Mucosa of descending colon (tissue), 3 donors: ENCODE results near the gene PDE4D. TPM values are rescaled to one million over a fixed set of nuclear protein-coding genes. Genes with fewer than 3 reads are reported as not detected.

Experiments
- ATAC-seq: fragments of 200-7000 bp; cut with Tn5 transposase; one replicate; pipeline ENCODE4 v1.9.1; 2020; ENCODE audit warnings: mild to moderate bottlenecking, moderate library complexity
- DNase-seq, 3 donors: peaks; one replicate each; pipeline ENCODE4 v3.0.0-alpha.2; 2020
- H3K36me3 ChIP-seq: fragments of 200-600 bp; one replicate; pipeline ENCODE4 v1.8.0; 2021; ENCODE audit warnings: low read depth, mild to moderate bottlenecking
- H3K4me1 ChIP-seq: fragments of 200-600 bp; one replicate; pipeline ENCODE4 v1.8.0; 2021; ENCODE audit warnings: low read depth, mild to moderate bottlenecking
- H3K4me3 ChIP-seq: fragments of 200-600 bp; one replicate; pipeline ENCODE4 v1.8.0; 2021; ENCODE audit warnings: mild to moderate bottlenecking
- H3K9me3 ChIP-seq: fragments of 200-600 bp; one replicate; pipeline ENCODE4 v1.8.0; 2021; ENCODE audit warnings: mild to moderate bottlenecking
- CTCF ChIP-seq: fragments of 200-600 bp; IDR thresholded peaks from one replicate; pipeline ENCODE4 v1.8.0; 2022; ENCODE audit warnings: antibody characterized with exemption, mild to moderate bottlenecking
- intact Hi-C, 2 donors: fragments of 100-400 bp; cut with DNase I in 1 of 2; cut with micrococcal nuclease in 1 of 2; formaldehyde crosslinking; loops; one replicate each; pipeline versions ENCODE4 v1.11.0 to v1.11.1; 2022; cut with DNase I, micrococcal nuclease
- total RNA-seq, 3 donors: library from RNA; stranded (reverse); fragmentation: NEBNext Ultra II Directional in 2 of 3; extraction: Animal tissue kit (Norgen Biotek cat#: 25700) in 2 of 3; gene quantifications; one replicate each; pipeline versions ENCODE4 v1.2.1 to v1.2.4, GENCODE V29; 2021 to 2023
- donor health status: DM: no; HTN: no; CAD: no; lungs with moderate emphysema.
- donor health status: DM: no; HTN: no; CAD: no.
- donor health status: DM: no; HTN: yes; CAD: no.

PDE4D gene
- total RNA-seq, 3 donors from 2014 or later: 37.9 to 137 (median 100) TPM

GRCh38 chr5:59462956-59463355, 430.6 kb downstream of the PDE4D start:
- DNase-seq (no peak), ATAC-seq (no peak)
- no peaks in the 10 kb centered on the region for H3K4me1 ChIP-seq
- TF ChIP-seq CTCF: no peak
- no peaks in the 10 kb centered on the region for H3K9me3 ChIP-seq
- H3K36me3 ChIP-seq: no peaks in the 10 kb centered on the region
- no peak overlapping the region for H3K4me3 ChIP-seq
- intact Hi-C loops: no loop called here

GRCh38 chr5:59460368-59461153, 433.0 kb downstream of the PDE4D start:
- ATAC-seq: no peak
- intact Hi-C loops: no loop called here

GRCh38 chr5:59458966-59459729, 434.4 kb downstream of the PDE4D start:
- DNase-seq: no peak
- intact Hi-C loops: no loop called here
- no peak for TF ChIP-seq CTCF
- Histone ChIP-seq H3K36me3 (no peaks in the 10 kb centered on the region), H3K9me3 (no peaks in the 10 kb centered on the region), H3K4me1 (no peaks in the 10 kb centered on the region), H3K4me3 (no peak overlapping the region)
- no peak for ATAC-seq

More at GRCh38 chr5:59460368-59461153, 433.0 kb downstream of the PDE4D start:
- no peaks in the 10 kb centered on the region for H3K36me3 ChIP-seq
- DNase-seq: no peak
- TF ChIP-seq CTCF: no peak
- no peak overlapping the region for H3K4me3 ChIP-seq
- no peaks in the 10 kb centered on the region for H3K4me1 ChIP-seq
- no peaks in the 10 kb centered on the region for H3K9me3 ChIP-seq

GRCh38 chr5:59458321-59458720, 435.2 kb downstream of the PDE4D start:
- no peak for TF ChIP-seq CTCF
- Histone ChIP-seq H3K9me3 (no peaks in the 10 kb centered on the region), H3K36me3 (no peaks in the 10 kb centered on the region), H3K4me1 (no peaks in the 10 kb centered on the region), H3K4me3 (no peak overlapping the region)
- ATAC-seq: no peak
- intact Hi-C loops: no loop called here
- DNase-seq: no peak

GRCh38 chr5:59449905-59450644, 443.5 kb downstream of the PDE4D start:
- DNase-seq (peak in 1 of 3 donors; percentile 6), ATAC-seq (no peak)
- no peaks in the 10 kb centered on the region for H3K9me3 ChIP-seq
- no peaks in the 10 kb centered on the region for H3K36me3 ChIP-seq
- no peaks in the 10 kb centered on the region for H3K4me1 ChIP-seq
- no peak for TF ChIP-seq CTCF
- intact Hi-C loops: no loop called here
- no peak overlapping the region for H3K4me3 ChIP-seq
